GM21528 (cell line): ENCODE data around the gene CLEC9A.

Experiments used
- ATAC-seq: cut with Tn5 transposase; IDR thresholded peaks from one replicate; pipeline ENCODE4 v1.9.1; 2021; ENCODE audit warnings: mild to moderate bottlenecking, moderate library complexity; ENCODE audit not compliant: unreplicated experiment, low FRiP score

The CLEC9A gene

DNA sequence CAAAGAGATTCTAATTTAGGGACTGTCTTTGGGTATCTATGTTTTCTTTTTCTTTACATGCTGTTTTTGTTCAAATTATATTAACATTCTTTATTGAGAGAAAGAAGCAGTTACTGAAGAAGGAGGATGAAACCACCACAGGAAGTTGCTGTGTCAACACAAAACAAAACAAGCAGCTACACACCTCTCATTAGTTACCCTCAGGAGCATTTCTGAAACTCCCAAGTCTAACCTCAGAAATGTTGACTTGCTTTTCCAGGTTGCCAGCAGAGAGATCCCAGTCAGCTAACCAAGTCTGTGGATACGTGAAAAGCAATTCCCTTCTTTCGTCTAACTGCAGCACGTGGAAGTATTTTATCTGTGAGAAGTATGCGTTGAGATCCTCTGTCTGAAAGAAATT, 34.8 kb downstream of the CLEC9A start:
- ATAC-seq: no peak

GRCh38 chr12:10067264-10067663, 36.8 kb downstream of the CLEC9A start:
- no peak for ATAC-seq

DNA sequence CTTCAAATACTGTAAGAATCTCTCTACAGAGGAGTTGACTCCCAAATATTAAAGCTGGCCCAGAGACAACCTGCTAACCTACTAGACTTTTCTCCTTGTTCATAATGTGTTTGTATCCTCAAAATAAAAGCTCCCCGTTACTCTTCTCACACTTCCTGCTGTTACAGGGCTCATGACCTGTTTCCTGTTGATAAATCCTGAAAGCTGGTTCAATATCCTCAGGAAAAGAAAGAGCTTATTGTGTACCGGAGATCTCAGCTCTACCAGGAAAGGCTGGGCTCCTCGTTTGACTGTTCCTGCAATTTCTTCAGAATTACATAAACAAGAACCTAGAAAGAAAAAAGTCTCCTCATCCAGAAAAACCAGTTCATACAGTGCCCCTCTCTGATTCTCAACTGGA, 37.5 kb downstream of the CLEC9A start:
- ATAC-seq: no peak

- no peak for ATAC-seq
These were observed 38.2 kb downstream of the CLEC9A start for GRCh38 chr12:10068644-10069043.

GRCh38 chr12:10069099-10069498, 38.6 kb downstream of the CLEC9A start:
- ATAC-seq: no peak

DNA sequence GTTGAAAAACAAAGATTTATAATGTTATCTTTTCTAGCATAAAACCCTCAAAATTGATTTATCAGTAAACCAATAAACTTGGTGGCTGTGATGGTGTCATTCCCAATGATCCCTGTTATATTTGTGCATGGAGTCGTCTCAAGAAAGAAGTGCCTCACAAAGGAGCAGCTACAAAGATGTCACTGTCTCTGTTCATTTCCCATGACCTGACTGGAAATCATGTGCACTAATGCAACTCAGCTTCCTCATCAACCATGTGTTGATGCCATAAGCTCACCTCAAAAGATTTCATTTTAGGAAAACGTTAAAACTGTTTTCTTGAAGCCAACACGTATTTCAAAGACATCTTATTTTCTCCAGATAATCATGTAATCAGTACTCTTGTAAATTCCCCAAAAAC, 39.5 kb downstream of the CLEC9A start:
- no peak for ATAC-seq

- ATAC-seq: no peak
These were observed 39.9 kb downstream of the CLEC9A start for GRCh38 chr12:10070380-10070779.

DNA sequence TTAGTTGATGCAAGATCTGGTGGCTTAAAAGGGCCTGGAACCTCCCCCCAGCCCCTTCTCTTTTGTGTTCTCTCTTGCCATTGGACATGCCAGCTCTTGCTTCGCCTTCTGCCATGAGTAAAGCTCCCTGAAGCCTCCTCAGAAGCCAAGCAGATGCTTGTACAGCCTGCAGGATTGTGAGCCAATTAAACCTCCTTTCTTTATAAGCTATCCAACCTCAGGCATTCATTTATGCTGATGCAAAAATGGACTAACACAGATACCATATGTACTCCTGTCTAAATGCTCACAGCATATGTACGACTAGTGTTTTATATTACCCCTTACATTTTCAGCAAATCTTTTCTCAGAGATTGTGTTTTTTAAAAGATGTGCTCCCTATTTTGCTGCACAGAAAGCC, 41.6 kb downstream of the CLEC9A start:
- ATAC-seq: no peak

DNA sequence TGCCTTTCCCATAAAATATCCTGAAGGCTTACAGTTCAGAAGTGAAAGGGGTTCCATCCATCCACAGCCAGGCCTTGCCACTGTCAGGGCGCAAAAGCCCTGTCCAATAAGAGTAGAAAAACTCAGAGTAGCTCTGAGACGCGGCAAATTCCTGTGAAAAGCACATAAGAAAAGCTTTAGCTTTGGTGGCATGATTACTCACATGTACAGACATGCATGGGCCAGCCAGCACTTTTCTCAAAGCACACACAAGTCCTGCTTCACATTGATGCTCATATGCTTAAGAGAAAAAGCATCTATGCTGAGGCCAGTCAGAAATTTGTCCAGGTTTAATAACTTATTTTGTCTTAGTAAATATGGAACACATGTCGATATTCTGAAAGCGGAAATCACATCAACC, 42.8 kb downstream of the CLEC9A start:
- ATAC-seq: no peak

DNA sequence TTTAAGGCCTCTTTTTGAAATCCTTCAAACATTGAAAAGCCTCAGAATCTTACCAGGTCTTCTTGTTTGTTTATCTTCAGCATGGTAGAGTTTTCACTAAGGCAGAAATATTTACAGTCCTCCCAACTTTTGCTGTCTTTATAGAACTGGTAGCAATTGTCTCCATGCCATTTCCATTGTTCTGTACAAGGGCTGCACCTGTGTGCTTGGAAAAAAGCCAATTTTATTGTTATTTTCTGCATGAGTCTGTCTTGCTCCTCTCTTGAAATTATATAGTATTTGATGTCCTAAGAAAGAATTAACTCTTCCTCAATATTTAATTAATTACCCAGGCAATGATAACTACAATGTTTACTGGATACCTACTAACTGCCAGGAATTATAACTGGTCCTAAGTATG, 45.0 kb downstream of the CLEC9A start:
- ATAC-seq: no peak

DNA sequence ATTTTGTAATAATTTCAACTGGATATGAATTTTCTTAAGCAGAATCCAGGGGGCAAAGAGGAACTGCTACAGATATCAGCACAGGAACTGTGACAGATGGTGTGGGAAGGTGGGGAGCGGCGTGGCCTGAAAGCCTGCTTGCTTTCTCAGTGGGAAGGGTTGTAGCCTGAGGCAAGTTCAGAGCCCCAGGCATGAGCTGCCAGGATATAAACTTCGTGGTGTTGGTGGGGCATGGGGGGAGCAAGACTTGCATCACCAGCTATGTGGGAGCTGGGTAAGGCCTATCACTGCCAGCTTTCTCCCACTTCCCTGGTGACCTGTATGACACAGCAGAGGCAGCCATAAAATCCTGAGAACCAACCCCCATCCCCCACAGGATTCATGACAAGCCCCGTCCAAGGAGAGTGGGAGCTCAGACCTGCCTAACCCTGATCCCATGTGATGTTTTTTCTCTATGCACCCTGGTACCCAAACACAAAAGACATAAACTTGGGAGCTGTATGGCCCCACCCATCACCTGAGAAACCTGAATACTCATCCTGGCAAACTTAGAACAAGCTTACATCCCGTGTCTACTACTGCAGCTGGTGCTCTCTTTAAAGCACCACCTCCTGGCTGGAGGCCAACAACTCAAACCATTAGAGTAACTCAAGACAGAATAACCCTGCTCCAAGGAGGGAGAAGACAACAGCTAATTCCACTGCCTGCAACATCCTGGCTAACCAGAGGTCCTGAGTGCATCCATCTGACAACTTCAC, 51.8 kb downstream of the CLEC9A start:
- no peak for ATAC-seq

GRCh38 chr12:10084733-10085132, 54.3 kb downstream of the CLEC9A start:
- no peak for ATAC-seq

GRCh38 chr12:10086387-10086786, 55.9 kb downstream of the CLEC9A start:
- no peak for ATAC-seq

- ATAC-seq: no peak
These were observed 57.5 kb downstream of the CLEC9A start for GRCh38 chr12:10088031-10088430.

- ATAC-seq: no peak
These were observed 58.7 kb downstream of the CLEC9A start for GRCh38 chr12:10088955-10089900.

DNA sequence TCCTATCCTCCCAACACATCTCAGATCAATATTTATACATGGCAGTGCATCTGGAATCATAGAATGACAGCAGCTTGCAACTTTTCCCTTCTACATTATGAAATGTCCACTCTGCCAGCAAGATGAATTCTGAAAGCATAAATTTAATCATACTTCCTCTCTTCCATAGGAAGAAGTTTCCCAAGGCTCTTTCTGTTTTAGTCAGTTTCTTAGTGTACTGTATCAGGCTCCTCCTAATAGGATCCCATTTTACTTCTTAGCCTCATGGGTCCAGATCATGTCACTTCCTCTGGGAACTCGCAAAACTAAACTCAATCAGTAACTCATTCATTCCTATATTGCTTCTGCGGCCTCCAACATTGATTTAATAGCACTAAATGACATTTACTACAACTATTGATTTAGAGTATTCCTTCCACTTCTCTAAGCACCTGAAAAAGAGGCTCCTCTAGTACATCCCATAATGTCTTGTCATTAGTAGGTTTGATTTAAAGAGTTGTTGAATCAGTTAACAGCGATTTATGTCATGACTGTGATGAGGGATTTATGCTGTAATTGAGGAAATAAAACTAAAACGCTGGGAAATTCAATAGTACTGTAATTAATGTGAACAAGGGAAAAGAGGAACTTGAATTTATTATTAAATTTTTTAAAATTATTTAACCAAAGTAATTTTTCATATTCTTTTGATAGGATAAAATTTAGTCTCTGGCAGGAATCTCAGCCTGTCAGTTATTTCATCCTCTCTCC, 64.3 kb downstream of the CLEC9A start:
- ATAC-seq: no peak

GRCh38 chr12:10095971-10096370, 65.5 kb downstream of the CLEC9A start:
- ATAC-seq: no peak

GRCh38 chr12:10097521-10097920, 67.0 kb downstream of the CLEC9A start:
- no peak for ATAC-seq

- no peak for ATAC-seq
These were observed 68.3 kb downstream of the CLEC9A start, which contains the start of gene CLEC1A for GRCh38 chr12:10098791-10099190. Gene CLEC1A, minus strand, starts transcription at chr12:10098985. Its CDS starts 63 bp downstream, at chr12:10098922.

DNA sequence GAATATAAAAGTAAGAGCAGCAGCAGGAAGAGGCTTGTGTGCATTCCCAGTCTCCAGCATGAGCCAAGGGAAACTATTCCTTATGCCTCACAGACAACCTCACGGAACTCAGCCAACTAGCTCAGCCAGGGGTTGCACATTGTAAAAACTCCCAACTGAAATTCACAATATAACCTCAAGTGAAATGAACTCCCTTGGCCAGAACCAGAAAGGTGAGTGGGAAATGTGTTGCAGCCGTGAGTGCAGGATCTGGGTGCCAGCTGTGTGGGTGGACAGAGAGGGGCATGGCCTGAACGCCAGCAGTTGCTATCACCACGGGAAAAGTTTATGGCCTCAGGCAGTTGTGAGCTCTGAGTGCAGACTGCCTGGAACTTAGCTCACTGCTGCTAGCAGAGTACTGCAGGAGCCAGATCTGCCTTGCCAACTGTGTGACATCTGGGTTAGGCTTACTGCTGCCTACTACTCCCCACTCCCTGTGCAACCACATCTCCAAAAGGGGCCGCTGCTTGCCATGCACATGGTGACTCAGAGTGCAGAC, 70.6 kb downstream of the CLEC9A start:
- no peak for ATAC-seq
